B cell (primary cell): Measurements from ENCODE around the gene ETFBKMT. TPM values are rescaled to one million over a fixed set of nuclear protein-coding genes. Genes with fewer than 3 reads are reported as not detected.

Source experiments
- ATAC-seq: fragments of 200-7000 bp; cut with Tn5 transposase; one replicate; pipeline ENCODE4 v1.10.0; 2021; ENCODE audit warnings: low read depth, mild to moderate bottlenecking, moderate number of reproducible peaks, moderate library complexity
- CTCF ChIA-PET: fragments of 350-600 bp; sonication (Branson Sonifier 250); formaldehyde crosslinking; loops from one replicate; lab custom pipeline; 2021; ENCODE audit warnings: antibody characterized with exemption, inconsistent platforms; lab: Charles Lee
- POLR2A ChIA-PET: fragments of 350-600 bp; sonication (Branson Sonifier 250); formaldehyde crosslinking; loops from one replicate; lab custom pipeline; 2021; ENCODE audit warnings: antibody characterized with exemption; lab: Charles Lee
- DNase-seq: peaks from one replicate; pipeline ENCODE4 v3.0.0; 2013
- H2AFZ ChIP-seq: 2 replicates; pipeline ENCODE4 v1.6.1; 2012; ENCODE audit warnings: mild to moderate bottlenecking, low read depth, low read length; ENCODE audit not compliant: insufficient read depth, poor library complexity, severe bottlenecking
- H3K27ac ChIP-seq, 2 donors: 1 replicate in 1 of 2; 2 replicates in 1 of 2; pipeline ENCODE4 v1.5.1; 2012 to 2013; ENCODE audit warnings: low read length in 2 of 2, mild to moderate bottlenecking in 2 of 2, moderate library complexity in 1 of 2
- H3K27me3 ChIP-seq, 4 experiments: fragments of 200-600 bp in 1 of 4; sonication (generic) in 1 of 4; replicated peaks in 1 of 4; 1 replicate in 2 of 4; 2 replicates in 2 of 4; pipeline versions ENCODE4 v1.6.1 to v1.7.0; 2013 to 2016; ENCODE audit warnings: low read length in 3 of 4, mild to moderate bottlenecking in 2 of 4, mixed read lengths in 1 of 4, moderate library complexity in 1 of 4; ENCODE audit not compliant: insufficient read depth in 4 of 4, control insufficient read depth in 3 of 4; ENCODE audit errors: control extremely low read depth in 1 of 4
- H3K36me3 ChIP-seq, 2 experiments: replicated peaks in 1 of 2; 1 replicate in 1 of 2; 2 replicates in 1 of 2; pipeline versions ENCODE4 v1.6.1 to v1.7.1; 2013; ENCODE audit warnings: low read length in 1 of 2; ENCODE audit not compliant: insufficient read depth in 2 of 2, control insufficient read depth in 1 of 2; ENCODE audit errors: control extremely low read depth in 1 of 2, extremely low read depth in 1 of 2
- H3K4me1 ChIP-seq, 2 donors: fragments of 200-600 bp in 1 of 2; sonication (generic) in 1 of 2; 1 replicate in 1 of 2; 2 replicates in 1 of 2; pipeline versions ENCODE4 v1.5.1 to v1.6.1; 2013 to 2017; ENCODE audit warnings: low read length in 2 of 2; ENCODE audit not compliant: control insufficient read depth in 2 of 2, insufficient read depth in 2 of 2
- H3K4me2 ChIP-seq: replicated peaks from 2 replicates; pipeline ENCODE3; 2012; ENCODE audit warnings: mild to moderate bottlenecking, low read depth, low read length; ENCODE audit not compliant: poor library complexity, severe bottlenecking
- H3K4me3 ChIP-seq, 5 experiments: fragments of 200-600 bp in 1 of 5; sonication (generic) in 1 of 5; 1 replicate in 3 of 5; 2 replicates in 2 of 5; pipeline versions ENCODE4 v1.5.1 to v1.7.0; 2011 to 2016; ENCODE audit warnings: low read length in 4 of 5, mild to moderate bottlenecking in 4 of 5, low read depth in 2 of 5, control low read depth in 1 of 5, moderate library complexity in 1 of 5; ENCODE audit not compliant: insufficient read depth in 1 of 5; ENCODE audit errors: control extremely low read depth in 1 of 5, extremely low read depth in 1 of 5
- H3K79me2 ChIP-seq: fragments of 200-600 bp; sonication (generic); one replicate; pipeline ENCODE4 v1.6.0; 2016; ENCODE audit warnings: low read length; ENCODE audit not compliant: control insufficient read depth, insufficient read depth
- H3K9ac ChIP-seq: fragments of 200-600 bp; sonication (generic); 2 replicates; pipeline ENCODE4 v1.6.1; 2017; ENCODE audit warnings: mild to moderate bottlenecking, low read length, moderate library complexity
- H3K9me3 ChIP-seq, 3 donors: one replicate each; pipeline versions ENCODE4 v1.6.1 to v1.7.1; 2013; ENCODE audit warnings: low read length in 2 of 3; ENCODE audit not compliant: control insufficient read depth in 2 of 3, insufficient read depth in 1 of 3; ENCODE audit errors: control extremely low read depth in 1 of 3
- H4K20me1 ChIP-seq: 2 replicates; pipeline ENCODE4 v1.6.0; 2012; ENCODE audit warnings: mild to moderate bottlenecking, low read length; ENCODE audit not compliant: insufficient read depth, control insufficient read depth, poor library complexity, severe bottlenecking
- H3K27ac Mint-ChIP-seq: one replicate; pipeline ENCODE4 v1.8.0; 2021; ENCODE audit warnings: mixed read lengths
- H3K27me3 Mint-ChIP-seq: one replicate; pipeline ENCODE4 v1.8.0; 2021; ENCODE audit warnings: mixed read lengths
- H3K4me1 Mint-ChIP-seq: one replicate; pipeline ENCODE4 v1.8.0; 2021; ENCODE audit warnings: mixed read lengths
- H3K4me3 Mint-ChIP-seq: one replicate; pipeline ENCODE4 v1.8.0; 2021; ENCODE audit warnings: mixed read lengths
- H3K9me3 Mint-ChIP-seq: one replicate; pipeline ENCODE4 v1.8.0; 2022; ENCODE audit warnings: mixed read lengths; ENCODE audit not compliant: insufficient read depth
- EZH2 ChIP-seq: IDR thresholded peaks from 2 replicates; pipeline ENCODE4 v1.6.1; 2012; ENCODE audit warnings: borderline replicate concordance, low read depth, mild to moderate bottlenecking, moderate library complexity, low read length; ENCODE audit not compliant: insufficient read depth, poor library complexity, severe bottlenecking
- WGBS: methylation state at CpG from one replicate; pipeline ENCODE4 v1.1.5; 2013; ENCODE audit warnings: missing lambda C conversion rate; ENCODE audit not compliant: insufficient coverage; 5-methylcytosine and 5-hydroxymethylcytosine counted together
- intact Hi-C: fragments of 100-400 bp; cut with micrococcal nuclease; formaldehyde crosslinking; loops from one replicate; pipeline ENCODE4 v1.10.0; 2022
- polyA plus RNA-seq: library from polyadenylated mRNA; depleted of rRNA; stranded (reverse); fragments of >200 nt; gene quantifications from 2 replicates; pipeline ENCODE4 v1.2.3, GENCODE V29; 2012
- total RNA-seq, 2 donors: library from RNA; stranded (reverse); fragments of 120-200 nt in 1 of 2; gene quantifications; 1 replicate in 1 of 2; 2 replicates in 1 of 2; pipeline versions ENCODE4 v1.2.3 to v1.2.4, GENCODE V29; 2013 to 2022
- TF ChIP-seq, protein P1 (sequence below): fragments of 200-600 bp; IDR thresholded peaks from one replicate; pipeline ENCODE4 v1.8.0; 2022; ENCODE audit warnings: antibody characterized with exemption, mild to moderate bottlenecking

The ETFBKMT gene
- total and polyA plus RNA-seq, 2 donors (not counting 1 experiment from before 2014, with no cell fraction given), result 0.58 to 2.4 TPM

GRCh38 chr12:31655208-31655607 is 4.3 kb upstream of the ETFBKMT start:
- Mint-ChIP-seq H3K9me3 (no peaks in the 10 kb centered on the region), H3K27ac (no peak overlapping the region), H3K4me3 (no peak overlapping the region), H3K27me3 (no peaks in the 10 kb centered on the region), H3K4me1 (peaks cover 23% of the 10 kb centered on the region)
- intact Hi-C loops, result loop anchor here (5.0 to 10.0 kb wide), 3 partner anchors 482 to 1102 kb away; partner anchors contain the start of genes CAPRIN2 and YARS2
- H3K4me3 ChIP-seq, result no peak overlapping the region
- H2AFZ ChIP-seq, result no peak overlapping the region
- CTCF ChIA-PET, result interaction anchor here (2.5 kb wide), 1 partner anchor 251 kb away, joined by 16 read pairs; no protein-coding TSS in a partner anchor
- no peaks in the 10 kb centered on the region for H4K20me1 ChIP-seq
- peaks cover 8 to 23% of the 10 kb centered on the region in 2 donors for H3K4me1 ChIP-seq
- POLR2A ChIA-PET, result no interaction called here
- DNase-seq, result no peak
- H3K27ac ChIP-seq, result no peak overlapping the region
- no peaks in the 10 kb centered on the region for H3K9me3 ChIP-seq
- WGBS, result 100% methylated on average over 1 of the region's 4 CpGs
- TF ChIP-seq, protein P1, sequence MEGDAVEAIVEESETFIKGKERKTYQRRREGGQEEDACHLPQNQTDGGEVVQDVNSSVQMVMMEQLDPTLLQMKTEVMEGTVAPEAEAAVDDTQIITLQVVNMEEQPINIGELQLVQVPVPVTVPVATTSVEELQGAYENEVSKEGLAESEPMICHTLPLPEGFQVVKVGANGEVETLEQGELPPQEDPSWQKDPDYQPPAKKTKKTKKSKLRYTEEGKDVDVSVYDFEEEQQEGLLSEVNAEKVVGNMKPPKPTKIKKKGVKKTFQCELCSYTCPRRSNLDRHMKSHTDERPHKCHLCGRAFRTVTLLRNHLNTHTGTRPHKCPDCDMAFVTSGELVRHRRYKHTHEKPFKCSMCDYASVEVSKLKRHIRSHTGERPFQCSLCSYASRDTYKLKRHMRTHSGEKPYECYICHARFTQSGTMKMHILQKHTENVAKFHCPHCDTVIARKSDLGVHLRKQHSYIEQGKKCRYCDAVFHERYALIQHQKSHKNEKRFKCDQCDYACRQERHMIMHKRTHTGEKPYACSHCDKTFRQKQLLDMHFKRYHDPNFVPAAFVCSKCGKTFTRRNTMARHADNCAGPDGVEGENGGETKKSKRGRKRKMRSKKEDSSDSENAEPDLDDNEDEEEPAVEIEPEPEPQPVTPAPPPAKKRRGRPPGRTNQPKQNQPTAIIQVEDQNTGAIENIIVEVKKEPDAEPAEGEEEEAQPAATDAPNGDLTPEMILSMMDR, result no peak
- TF ChIP-seq EZH2, result no peak
- no peaks in the 10 kb centered on the region for H3K79me2 ChIP-seq
- no peak for ATAC-seq
- H3K27me3 ChIP-seq, result no peaks in the 10 kb centered on the region
- H3K9ac ChIP-seq, result no peak overlapping the region
- H3K4me2 ChIP-seq, result no peak overlapping the region
- H3K36me3 ChIP-seq, result no peaks in the 10 kb centered on the region

- Mint-ChIP-seq H3K27ac (no peak overlapping the region), H3K27me3 (no peaks in the 10 kb centered on the region), H3K9me3 (no peaks in the 10 kb centered on the region), H3K4me1 (peaks cover 27% of the 10 kb centered on the region), H3K4me3 (no peak overlapping the region)
- Histone ChIP-seq H3K9ac (no peak overlapping the region), H3K4me3 (no peak overlapping the region), H3K27me3 (no peaks in the 10 kb centered on the region), H3K4me2 (no peak overlapping the region), H3K27ac (no peak overlapping the region), H4K20me1 (no peaks in the 10 kb centered on the region), H3K9me3 (no peaks in the 10 kb centered on the region), H3K4me1 (peaks cover 8 to 24% of the 10 kb centered on the region in 2 donors), H3K36me3 (no peaks in the 10 kb centered on the region), H2AFZ (no peak overlapping the region), H3K79me2 (no peaks in the 10 kb centered on the region)
- WGBS, result 100% methylated on average over 1 of the region's 1 CpG
- POLR2A ChIA-PET, result no interaction called here
- TF ChIP-seq, protein P1, result no peak
- no peak for TF ChIP-seq EZH2
- ATAC-seq (no peak), DNase-seq (no peak)
- intact Hi-C loops, result loop anchor here (5.0 to 10.0 kb wide), 3 partner anchors 482 to 1102 kb away; partner anchors contain the start of genes CAPRIN2 and YARS2
- CTCF ChIA-PET, result interaction anchor here (1.2 to 2.5 kb wide), 2 partner anchors 19 to 252 kb away, joined by 3 to 16 read pairs; no protein-coding TSS in a partner anchor
Observed at GRCh38 chr12:31655792-31656191, 3.7 kb upstream of the ETFBKMT start.
